IMR-90 (cell line): Measurements from ENCODE around the gene TAS2R10. TPM values are rescaled to one million over a fixed set of nuclear protein-coding genes. Genes with fewer than 3 reads are reported as not detected.

ENCODE experiments used
- ATAC-seq: fragments of 200-7000 bp; cut with Tn5 transposase; 2 replicates; pipeline ENCODE4 v1.9.1; 2020; ENCODE audit warnings: low read depth, mild to moderate bottlenecking, moderate library complexity
- BruUV-seq: library from RNA; stranded (reverse); fragments of 400-500 nt; replicated peaks from 2 replicates; lab custom pipeline; 2021; lab: Mats Ljungman, UMichigan
- CTCF ChIA-PET: fragments of 300-600 bp; formaldehyde crosslinking; extraction: SDS; loops from one replicate; lab custom pipeline; 2021; ENCODE audit warnings: antibody characterized with exemption; lab: Yijun Ruan, JAX
- POLR2A ChIA-PET: fragments of 300-600 bp; sonication (Branson Sonifier 250); formaldehyde crosslinking; loops from one replicate; lab custom pipeline; 2022; ENCODE audit warnings: antibody characterized with exemption; ENCODE audit not compliant: unreplicated experiment; lab: Charles Lee
- DNase-seq: peaks from one replicate; pipeline ENCODE4 v3.0.0; 2013
- H2AFZ ChIP-seq: replicated peaks from 2 replicates; pipeline ENCODE3; 2013; ENCODE audit warnings: low read length, mild to moderate bottlenecking; ENCODE audit not compliant: poor library complexity
- H2AK5ac ChIP-seq: 2 replicates; pipeline ENCODE4 v1.6.1; 2013; ENCODE audit warnings: low read depth, low read length, inconsistent platforms
- H2AK9ac ChIP-seq: replicated peaks from 2 replicates; pipeline ENCODE3; 2013; ENCODE audit warnings: mild to moderate bottlenecking, low read depth, low read length, moderate library complexity; ENCODE audit not compliant: poor library complexity
- H2BK120ac ChIP-seq: 2 replicates; pipeline ENCODE4 v1.6.1; 2013; ENCODE audit warnings: low read depth, low read length, inconsistent platforms
- H2BK15ac ChIP-seq: 3 replicates; pipeline ENCODE4 v1.6.1; 2013; ENCODE audit warnings: low read depth, low read length, inconsistent platforms
- H2BK20ac ChIP-seq: 2 replicates; pipeline ENCODE4 v1.6.1; 2013; ENCODE audit warnings: low read depth, mild to moderate bottlenecking, inconsistent platforms, low read length, moderate library complexity
- H2BK5ac ChIP-seq: 2 replicates; pipeline ENCODE4 v1.6.1; 2013; ENCODE audit warnings: mild to moderate bottlenecking, low read depth, low read length, inconsistent platforms; ENCODE audit not compliant: poor library complexity, severe bottlenecking
- H3K14ac ChIP-seq: replicated peaks from 2 replicates; pipeline ENCODE4 v1.6.1; 2013; ENCODE audit warnings: low read depth, low read length, inconsistent platforms
- H3K18ac ChIP-seq: 2 replicates; pipeline ENCODE4 v1.6.1; 2013; ENCODE audit warnings: low read depth, low read length, control low read depth
- H3K23ac ChIP-seq: 2 replicates; pipeline ENCODE4 v1.6.1; 2013; ENCODE audit warnings: low read depth, low read length, inconsistent platforms
- H3K27ac ChIP-seq: 2 replicates; pipeline ENCODE4 v1.5.1; 2013; ENCODE audit warnings: mild to moderate bottlenecking, control low read depth, low read length; ENCODE audit not compliant: insufficient read depth
- H3K27me3 ChIP-seq: 2 replicates; pipeline ENCODE4 v1.6.1; 2013; ENCODE audit warnings: low read length; ENCODE audit not compliant: control insufficient read depth, insufficient read depth
- H3K36me3 ChIP-seq: 2 replicates; pipeline ENCODE4 v1.6.1; 2013; ENCODE audit warnings: low read length, mixed read lengths; ENCODE audit not compliant: control insufficient read depth, insufficient read depth
- H3K4ac ChIP-seq: 2 replicates; pipeline ENCODE4 v1.6.1; 2013; ENCODE audit warnings: low read depth, low read length, inconsistent platforms
- H3K4me1 ChIP-seq: 2 replicates; pipeline ENCODE4 v1.6.1; 2013; ENCODE audit warnings: low read length, mixed read lengths; ENCODE audit not compliant: control insufficient read depth, insufficient read depth
- H3K4me2 ChIP-seq: 2 replicates; pipeline ENCODE4 v1.6.1; 2013; ENCODE audit warnings: low read depth, mild to moderate bottlenecking, control low read depth, low read length, moderate library complexity
- H3K4me3 ChIP-seq: 2 replicates; pipeline ENCODE4 v1.5.1; 2013; ENCODE audit warnings: low read depth, mild to moderate bottlenecking, control low read depth, low read length, moderate library complexity; ENCODE audit not compliant: insufficient read depth
- H3K56ac ChIP-seq: 2 replicates; pipeline ENCODE4 v1.6.1; 2013; ENCODE audit warnings: low read length, inconsistent platforms; ENCODE audit not compliant: insufficient read depth; ENCODE audit errors: extremely low read depth
- H3K79me1 ChIP-seq, 2 experiments: 2 replicates each; pipeline ENCODE4 v1.6.1; 2013; ENCODE audit warnings: low read length in 2 of 2, inconsistent platforms in 1 of 2, low read depth in 1 of 2
- H3K9ac ChIP-seq: 2 replicates; pipeline ENCODE4 v1.6.1; 2013; ENCODE audit warnings: low read depth, low read length, control low read depth
- H3K9me1 ChIP-seq: 2 replicates; pipeline ENCODE4 v1.6.1; 2013; ENCODE audit warnings: low read length, inconsistent platforms; ENCODE audit not compliant: insufficient read depth
- H3K9me3 ChIP-seq: 2 replicates; pipeline ENCODE4 v1.6.1; 2013; ENCODE audit warnings: low read length; ENCODE audit not compliant: control insufficient read depth, insufficient read depth
- H4K20me1 ChIP-seq: 2 replicates; pipeline ENCODE4 v1.6.1; 2013; ENCODE audit warnings: low read length, inconsistent platforms; ENCODE audit not compliant: insufficient read depth
- H4K5ac ChIP-seq: 2 replicates; pipeline ENCODE4 v1.6.1; 2013; ENCODE audit warnings: mild to moderate bottlenecking, low read depth, low read length, control low read depth
- H4K8ac ChIP-seq, 2 experiments: 2 replicates each; pipeline ENCODE4 v1.6.1; 2013; ENCODE audit warnings: low read depth in 2 of 2, low read length in 2 of 2, control low read depth in 1 of 2, inconsistent platforms in 1 of 2
- H4K91ac ChIP-seq: 2 replicates; pipeline ENCODE4 v1.6.1; 2013; ENCODE audit warnings: low read depth, low read length, inconsistent platforms; ENCODE audit not compliant: insufficient read depth
- CEBPB ChIP-seq: IDR thresholded peaks from 2 replicates; pipeline ENCODE4 v1.6.1; 2012; ENCODE audit warnings: low read depth, low read length, improper control_type of control experiment
- NFE2L2 ChIP-seq: fragments of 150-350 bp; IDR thresholded peaks from 2 replicates; pipeline ENCODE4 v1.6.1; 2016; ENCODE audit warnings: low read depth, mild to moderate bottlenecking, low read length
- RAD21 ChIP-seq: IDR thresholded peaks from 2 replicates; pipeline ENCODE4 v1.6.1; 2012; ENCODE audit warnings: low read length, improper control_type of control experiment
- WGBS, 2 experiments: methylation state at CpG; one replicate each; pipeline versions ENCODE4 v1.1.5 to v1.1.7; 2013; ENCODE audit warnings: missing lambda C conversion rate in 2 of 2; ENCODE audit not compliant: insufficient read length in 1 of 2; ENCODE audit errors: extremely low coverage in 2 of 2; 5-methylcytosine and 5-hydroxymethylcytosine counted together
- dilution Hi-C: fragments of 300-500 bp; cut with HindIII; formaldehyde crosslinking; loops from one replicate; pipeline ENCODE4 v1.14.3; 2018; ENCODE audit warnings: low sequenced_read_pairs; ENCODE audit not compliant: unreplicated experiment
- in situ Hi-C: fragments of 300-500 bp; cut with MboI; formaldehyde crosslinking; loops from 3 replicates; pipeline ENCODE4 v1.14.3; 2019; ENCODE audit warnings: low sequenced_read_pairs, inconsistent platforms, mixed read lengths
- intact Hi-C: fragments of 100-400 bp; cut with micrococcal nuclease; formaldehyde crosslinking; loops from 2 replicates; pipeline ENCODE4 v1.10.0; 2022
- polyA plus RNA-seq, 3 experiments: library from polyadenylated mRNA; depleted of rRNA; stranded (reverse); fragments of >200 nt; gene quantifications; 2 replicates each; pipeline ENCODE4 v1.2.3, GENCODE V29; 2012; ENCODE audit warnings: low replicate concordance in 1 of 3
- total RNA-seq: library from RNA; depleted of rRNA; stranded (reverse); fragments of >200 nt; gene quantifications from 2 replicates; pipeline ENCODE4 v1.2.3, GENCODE V29; 2012
- TF ChIP-seq, protein P1 (sequence below): fragments of 150-350 bp; IDR thresholded peaks from 2 replicates; pipeline ENCODE4 v1.6.1; 2016; ENCODE audit warnings: low read depth, mild to moderate bottlenecking, low read length, moderate library complexity, borderline replicate concordance
- TF ChIP-seq, protein P2 (sequence below): conservative IDR thresholded peaks from 2 replicates; pipeline ENCODE4 v1.5.1; 2012; ENCODE audit warnings: mild to moderate bottlenecking, low read depth, low read length, improper control_type of control experiment

The TAS2R10 gene
- total and polyA plus RNA-seq, 2 of the 4 experiments (the other 2 are of a cell fraction) = 0.07 to 0.36 TPM

DNA sequence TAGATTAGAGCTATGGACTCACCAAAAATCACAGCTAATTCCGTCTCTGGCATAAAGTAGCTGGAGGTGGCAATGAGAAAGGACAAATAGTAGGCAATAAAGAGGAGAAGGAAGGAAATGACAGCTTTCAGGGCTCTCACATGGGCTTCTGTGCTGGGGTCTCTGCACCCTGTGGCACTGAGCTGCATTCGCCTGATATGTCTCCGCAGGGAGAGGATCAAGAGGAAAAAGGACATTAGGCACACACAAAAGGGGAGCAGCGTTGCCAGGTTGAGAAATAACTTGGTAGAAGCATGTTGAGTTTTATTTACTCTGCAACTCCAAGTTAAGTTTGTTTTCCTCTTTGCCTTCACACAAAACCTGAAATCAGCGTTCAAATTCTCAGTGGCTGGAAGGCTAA is 24.4 kb downstream of the TAS2R10 start:
- Histone ChIP-seq H3K56ac (no peak overlapping the region), H3K18ac (no peak overlapping the region), H4K5ac (no peak overlapping the region), H2AK9ac (no peak overlapping the region), H3K36me3 (no peaks in the 10 kb centered on the region), H2AFZ (no peak overlapping the region), H2BK120ac (no peak overlapping the region), H4K8ac (no peak overlapping the region), H2BK5ac (no peak overlapping the region), H3K27me3 (no peaks in the 10 kb centered on the region), H3K9me3 (no peaks in the 10 kb centered on the region), H2BK20ac (no peak overlapping the region), H2AK5ac (no peak overlapping the region), H3K79me1 (no peaks in the 10 kb centered on the region), H2BK15ac (no peak overlapping the region), H3K9me1 (no peaks in the 10 kb centered on the region), H4K91ac (no peak overlapping the region), H3K4me3 (no peak overlapping the region), H3K27ac (no peak overlapping the region), H4K20me1 (no peaks in the 10 kb centered on the region), H3K9ac (no peak overlapping the region), H3K23ac (no peak overlapping the region), H3K14ac (no peak overlapping the region), H3K4ac (no peak overlapping the region), H3K4me1 (no peaks in the 10 kb centered on the region), H3K4me2 (no peak overlapping the region)
- in situ Hi-C loops (no loop called here), dilution Hi-C loops (no loop called here), intact Hi-C loops (no loop called here)
- ChIA-PET CTCF (no interaction called here), POLR2A (no interaction called here)
- ATAC-seq = no peak
- no peak for DNase-seq
- BruUV-seq = no TSS peak
- no CpG with 5 or more reads among the region's 5 CpGs for whole genome bisulfite sequencing, 2 experiments
- TF ChIP-seq CEBPB (no peak), RAD21 (no peak), NFE2L2 (no peak)
- TF ChIP-seq, protein P1, sequence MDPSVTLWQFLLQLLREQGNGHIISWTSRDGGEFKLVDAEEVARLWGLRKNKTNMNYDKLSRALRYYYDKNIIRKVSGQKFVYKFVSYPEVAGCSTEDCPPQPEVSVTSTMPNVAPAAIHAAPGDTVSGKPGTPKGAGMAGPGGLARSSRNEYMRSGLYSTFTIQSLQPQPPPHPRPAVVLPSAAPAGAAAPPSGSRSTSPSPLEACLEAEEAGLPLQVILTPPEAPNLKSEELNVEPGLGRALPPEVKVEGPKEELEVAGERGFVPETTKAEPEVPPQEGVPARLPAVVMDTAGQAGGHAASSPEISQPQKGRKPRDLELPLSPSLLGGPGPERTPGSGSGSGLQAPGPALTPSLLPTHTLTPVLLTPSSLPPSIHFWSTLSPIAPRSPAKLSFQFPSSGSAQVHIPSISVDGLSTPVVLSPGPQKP = no peak
- TF ChIP-seq, protein P2, sequence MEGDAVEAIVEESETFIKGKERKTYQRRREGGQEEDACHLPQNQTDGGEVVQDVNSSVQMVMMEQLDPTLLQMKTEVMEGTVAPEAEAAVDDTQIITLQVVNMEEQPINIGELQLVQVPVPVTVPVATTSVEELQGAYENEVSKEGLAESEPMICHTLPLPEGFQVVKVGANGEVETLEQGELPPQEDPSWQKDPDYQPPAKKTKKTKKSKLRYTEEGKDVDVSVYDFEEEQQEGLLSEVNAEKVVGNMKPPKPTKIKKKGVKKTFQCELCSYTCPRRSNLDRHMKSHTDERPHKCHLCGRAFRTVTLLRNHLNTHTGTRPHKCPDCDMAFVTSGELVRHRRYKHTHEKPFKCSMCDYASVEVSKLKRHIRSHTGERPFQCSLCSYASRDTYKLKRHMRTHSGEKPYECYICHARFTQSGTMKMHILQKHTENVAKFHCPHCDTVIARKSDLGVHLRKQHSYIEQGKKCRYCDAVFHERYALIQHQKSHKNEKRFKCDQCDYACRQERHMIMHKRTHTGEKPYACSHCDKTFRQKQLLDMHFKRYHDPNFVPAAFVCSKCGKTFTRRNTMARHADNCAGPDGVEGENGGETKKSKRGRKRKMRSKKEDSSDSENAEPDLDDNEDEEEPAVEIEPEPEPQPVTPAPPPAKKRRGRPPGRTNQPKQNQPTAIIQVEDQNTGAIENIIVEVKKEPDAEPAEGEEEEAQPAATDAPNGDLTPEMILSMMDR = no peak
